ENCODE measurements around the gene TMEM86B.

Gene TMEM86B

DNA sequence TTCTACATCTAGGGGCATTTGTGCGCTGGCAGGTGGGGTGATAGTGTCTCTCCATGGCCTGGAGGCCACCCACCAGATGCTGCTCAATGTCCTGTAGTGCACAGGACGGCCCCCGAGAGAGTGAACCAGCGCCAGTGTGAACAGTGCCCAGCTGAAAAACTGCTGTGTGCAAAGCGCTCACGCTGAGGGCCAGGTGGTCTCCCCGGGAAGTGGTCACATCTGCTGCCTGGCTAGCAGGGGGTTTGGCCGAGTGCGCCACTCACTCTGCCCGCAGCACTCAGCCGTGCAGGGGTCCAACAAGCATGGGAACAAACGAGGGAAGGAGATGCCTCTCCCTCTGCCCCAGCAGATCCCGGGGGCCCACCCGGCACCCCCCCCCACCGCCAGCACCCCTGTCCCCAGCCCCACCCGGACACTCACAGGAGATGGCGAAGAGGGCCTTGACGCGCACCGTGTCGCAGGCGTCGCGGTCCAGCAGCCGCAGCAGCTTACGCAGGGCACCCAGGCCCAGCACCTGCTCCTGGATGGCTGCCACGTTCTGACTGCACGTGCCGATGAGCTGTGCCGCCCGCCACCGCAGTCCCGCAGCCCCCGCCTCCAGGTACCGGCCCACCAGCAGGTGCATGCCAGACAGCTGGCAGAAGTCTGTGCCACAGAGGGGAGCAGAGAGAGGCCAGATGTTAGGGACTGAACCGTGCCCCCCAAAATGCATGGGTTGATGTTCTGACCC is 45.6 kb upstream of the TMEM86B start:
- no peaks in the 10 kb centered on the region for H4K20me1 ChIP-seq (ENCODE audit: insufficient read depth)
- no peak overlapping the region for H3K4me3 ChIP-seq (IDR thresholded peaks at IDR 0.05; ENCODE audit: insufficient read depth, low read depth, low read length)
- H3K79me2 ChIP-seq (ENCODE audit: insufficient read depth, low read depth) = peaks cover under 1% of the 10 kb centered on the region; the same call in 1 of the 2 replicates
- H2AFZ ChIP-seq (ENCODE audit: low read depth) = no peak overlapping the region
- H3K4me1 ChIP-seq (ENCODE audit: low read depth, poor library complexity, severe bottlenecking) = peaks cover 7% of the 10 kb centered on the region
- 0 out of 2 replicates have a peak, but pooled peaks cover 3% of the 10 kb centered on the region for H3K36me3 ChIP-seq (ENCODE audit: insufficient read depth)
- no peak overlapping the region for H3K4me2 ChIP-seq
- no peaks in the 10 kb centered on the region for H3K27me3 ChIP-seq (ENCODE audit: insufficient read depth, low read depth)
- TF ChIP-seq, protein P1, sequence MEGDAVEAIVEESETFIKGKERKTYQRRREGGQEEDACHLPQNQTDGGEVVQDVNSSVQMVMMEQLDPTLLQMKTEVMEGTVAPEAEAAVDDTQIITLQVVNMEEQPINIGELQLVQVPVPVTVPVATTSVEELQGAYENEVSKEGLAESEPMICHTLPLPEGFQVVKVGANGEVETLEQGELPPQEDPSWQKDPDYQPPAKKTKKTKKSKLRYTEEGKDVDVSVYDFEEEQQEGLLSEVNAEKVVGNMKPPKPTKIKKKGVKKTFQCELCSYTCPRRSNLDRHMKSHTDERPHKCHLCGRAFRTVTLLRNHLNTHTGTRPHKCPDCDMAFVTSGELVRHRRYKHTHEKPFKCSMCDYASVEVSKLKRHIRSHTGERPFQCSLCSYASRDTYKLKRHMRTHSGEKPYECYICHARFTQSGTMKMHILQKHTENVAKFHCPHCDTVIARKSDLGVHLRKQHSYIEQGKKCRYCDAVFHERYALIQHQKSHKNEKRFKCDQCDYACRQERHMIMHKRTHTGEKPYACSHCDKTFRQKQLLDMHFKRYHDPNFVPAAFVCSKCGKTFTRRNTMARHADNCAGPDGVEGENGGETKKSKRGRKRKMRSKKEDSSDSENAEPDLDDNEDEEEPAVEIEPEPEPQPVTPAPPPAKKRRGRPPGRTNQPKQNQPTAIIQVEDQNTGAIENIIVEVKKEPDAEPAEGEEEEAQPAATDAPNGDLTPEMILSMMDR (conservative IDR thresholded peaks at IDR 0.05; ENCODE audit: low read depth, low read length) = no peak
- no peak overlapping the region for H3K9ac ChIP-seq
- H3K27ac ChIP-seq = no peak overlapping the region

DNA sequence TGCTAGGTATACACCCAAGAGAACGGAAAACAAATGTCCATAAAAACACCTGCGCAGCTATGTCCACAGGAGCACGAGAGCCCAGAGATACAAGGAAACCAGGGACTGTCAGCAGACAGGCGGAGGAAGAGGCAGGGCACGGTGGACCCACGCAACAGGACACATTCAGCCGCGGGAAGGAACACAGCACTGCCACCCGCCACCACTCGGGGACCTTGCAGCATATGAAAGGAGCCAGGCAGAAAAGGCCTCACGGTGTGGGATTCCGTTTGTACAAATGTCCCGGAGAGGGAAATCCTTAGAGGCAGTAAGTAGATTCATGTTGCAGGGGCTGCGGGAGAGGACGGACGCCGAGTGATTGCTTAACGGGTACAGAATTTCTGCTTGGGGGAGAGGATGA is 43.6 kb upstream of the TMEM86B start:
- no peak overlapping the region for H3K27ac ChIP-seq
- no peaks in the 10 kb centered on the region for H3K36me3 ChIP-seq (ENCODE audit: insufficient read depth)
- no peaks in the 10 kb centered on the region; the same call in 1 of the 2 replicates for H3K79me2 ChIP-seq (ENCODE audit: insufficient read depth, low read depth)
- TF ChIP-seq, protein P1 (conservative IDR thresholded peaks at IDR 0.05; ENCODE audit: low read depth, low read length) = no peak
- no peak overlapping the region for H3K4me2 ChIP-seq
- H4K20me1 ChIP-seq (ENCODE audit: insufficient read depth) = no peaks in the 10 kb centered on the region
- no peaks in the 10 kb centered on the region for H3K27me3 ChIP-seq (ENCODE audit: insufficient read depth, low read depth)
- no peak overlapping the region for H2AFZ ChIP-seq (ENCODE audit: low read depth)
- no peak overlapping the region for H3K4me3 ChIP-seq (IDR thresholded peaks at IDR 0.05; ENCODE audit: insufficient read depth, low read depth, low read length)
- no peak overlapping the region for H3K9ac ChIP-seq
- H3K4me1 ChIP-seq (ENCODE audit: low read depth, poor library complexity, severe bottlenecking) = peaks cover 7% of the 10 kb centered on the region

DNA sequence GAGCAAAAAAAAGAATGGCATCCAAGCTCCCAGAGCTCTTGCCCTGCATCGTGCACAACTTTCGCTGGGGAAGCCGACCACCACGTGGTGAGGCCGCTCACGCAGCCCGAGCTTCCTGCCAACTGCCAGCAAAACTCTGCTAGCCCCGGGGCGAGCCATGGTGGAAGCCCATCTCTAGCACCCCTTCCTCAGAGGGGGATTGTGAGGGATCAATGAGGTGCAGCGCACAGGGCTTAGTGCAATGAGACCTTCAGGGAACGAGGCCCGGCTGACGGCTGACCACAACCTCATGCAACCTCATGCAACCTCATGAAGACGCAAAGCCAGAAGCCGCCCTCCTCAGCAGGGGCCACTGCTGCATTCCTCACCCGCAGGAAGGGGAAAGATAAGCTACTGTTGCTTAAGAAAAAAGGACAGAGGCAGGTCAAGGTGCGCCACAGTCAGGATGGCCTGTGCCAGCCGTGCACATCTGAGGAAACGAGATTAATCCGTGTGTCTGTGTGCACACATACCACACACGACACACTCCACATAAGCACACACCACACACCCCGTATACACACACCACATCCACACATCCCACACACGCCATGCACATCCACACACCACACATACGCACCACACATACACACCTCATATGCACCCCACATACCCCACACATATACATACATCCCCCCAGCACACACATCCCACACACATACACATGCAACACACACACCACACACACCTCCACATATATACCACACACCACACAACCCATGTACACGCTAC is 41.8 kb upstream of the TMEM86B start:
- no peak overlapping the region for H3K27ac ChIP-seq
- H3K4me3 ChIP-seq (IDR thresholded peaks at IDR 0.05; ENCODE audit: insufficient read depth, low read depth, low read length) = no peak overlapping the region
- H3K4me2 ChIP-seq = no peak overlapping the region
- H3K36me3 ChIP-seq (ENCODE audit: insufficient read depth) = no peaks in the 10 kb centered on the region
- H3K9ac ChIP-seq = no peak overlapping the region
- no peak overlapping the region for H2AFZ ChIP-seq (ENCODE audit: low read depth)
- TF ChIP-seq, protein P1 (conservative IDR thresholded peaks at IDR 0.05; ENCODE audit: low read depth, low read length) = no peak
- no peaks in the 10 kb centered on the region; the same call in 1 of the 2 replicates for H3K79me2 ChIP-seq (ENCODE audit: insufficient read depth, low read depth)
- no peaks in the 10 kb centered on the region for H3K4me1 ChIP-seq (ENCODE audit: low read depth, poor library complexity, severe bottlenecking)
- no peaks in the 10 kb centered on the region for H3K27me3 ChIP-seq (ENCODE audit: insufficient read depth, low read depth)
- H4K20me1 ChIP-seq (ENCODE audit: insufficient read depth) = no peaks in the 10 kb centered on the region

DNA sequence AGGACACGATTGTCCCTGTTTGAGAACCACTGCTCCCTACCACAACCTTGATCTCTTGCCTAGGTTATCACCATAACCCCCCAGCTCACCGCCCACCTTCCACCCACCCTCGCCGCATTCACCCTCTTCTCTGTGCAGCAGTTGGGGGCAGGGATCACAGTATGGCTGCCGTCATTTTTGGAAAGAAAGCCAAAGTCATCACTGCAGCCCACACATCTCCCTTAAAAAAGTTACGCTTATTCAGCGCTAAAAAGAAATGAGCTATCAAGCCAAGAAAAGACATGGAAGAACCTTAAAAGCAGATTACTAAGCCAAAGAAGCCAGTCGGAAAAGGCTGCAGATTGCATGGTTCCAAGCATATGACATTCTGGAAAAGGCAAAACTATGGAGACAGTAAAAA is 40.7 kb upstream of the TMEM86B start:
- TF ChIP-seq, protein P1 (conservative IDR thresholded peaks at IDR 0.05; ENCODE audit: low read depth, low read length) = no peak
- H3K79me2 ChIP-seq (ENCODE audit: insufficient read depth, low read depth) = no peaks in the 10 kb centered on the region; the same call in 1 of the 2 replicates

More for the DNA sequence above, 40.7 kb upstream of the TMEM86B start:
- H2AFZ ChIP-seq (ENCODE audit: low read depth) = no peak overlapping the region
- H3K27ac ChIP-seq = no peak overlapping the region
- no peaks in the 10 kb centered on the region for H4K20me1 ChIP-seq (ENCODE audit: insufficient read depth)
- H3K4me3 ChIP-seq (IDR thresholded peaks at IDR 0.05; ENCODE audit: insufficient read depth, low read depth, low read length) = no peak overlapping the region
- H3K36me3 ChIP-seq (ENCODE audit: insufficient read depth) = no peaks in the 10 kb centered on the region
- no peak overlapping the region for H3K4me2 ChIP-seq
- H3K9ac ChIP-seq = no peak overlapping the region
- H3K4me1 ChIP-seq (ENCODE audit: low read depth, poor library complexity, severe bottlenecking) = no peaks in the 10 kb centered on the region
- H3K27me3 ChIP-seq (ENCODE audit: insufficient read depth, low read depth) = no peaks in the 10 kb centered on the region

Data from KMS-11 (cell line).